Stimulated activated naive CD8-positive, alpha-beta T cell treated with anti-CD3 and anti-CD28 coated beads, Interleukin-15, amount 100 ng/mL, for 72 hours (primary cell): ENCODE results near the gene PARD6B.
"Not testable (repeated sequence)": the region's sequence is repeated elsewhere in the genome, so short reads cannot be mapped to it uniquely, and the experiment has no call there.

Experiments
- ATAC-seq: fragments of 150-1000 bp; cut with Tn5 transposase; 2 replicates; pipeline ENCODE4 v1.10.0; 2021; ENCODE audit warnings: mild to moderate bottlenecking, moderate library complexity
- DNase-seq, 2 donors: peaks; one replicate each; pipeline ENCODE4 v3.0.0; 2021 to 2022
- H3K27ac Mint-ChIP-seq, 2 donors: one replicate each; pipeline ENCODE4 v1.8.0; 2022; ENCODE audit warnings: mild to moderate bottlenecking in 2 of 2, mixed read lengths in 2 of 2, moderate library complexity in 2 of 2
- H3K27me3 Mint-ChIP-seq: one replicate; pipeline ENCODE4 v1.8.0; 2022; ENCODE audit warnings: mixed read lengths
- H3K4me1 Mint-ChIP-seq: one replicate; pipeline ENCODE4 v1.8.0; 2022; ENCODE audit warnings: mild to moderate bottlenecking, mixed read lengths
- H3K4me3 Mint-ChIP-seq, 2 donors: one replicate each; pipeline ENCODE4 v1.8.0; 2022; ENCODE audit warnings: mild to moderate bottlenecking in 2 of 2, mixed read lengths in 2 of 2, moderate library complexity in 1 of 2
- H3K9me3 Mint-ChIP-seq, 2 donors: one replicate each; pipeline ENCODE4 v1.8.0; 2022; ENCODE audit warnings: mixed read lengths in 2 of 2

Gene PARD6B

GRCh38 chr20:50746138-50746940, 15.0 kb downstream of the PARD6B start:
- Mint-ChIP-seq H3K27ac (peak overlapping the region in 1 of 2 donors; percentile 40), H3K4me1 (peaks cover 35% of the 10 kb centered on the region)
- peak; percentile 82 for ATAC-seq

GRCh38 chr20:50747275-50747674, 15.9 kb downstream of the PARD6B start:
- Mint-ChIP-seq H3K4me1 (peaks cover 34% of the 10 kb centered on the region), H3K27me3 (no peaks in the 10 kb centered on the region), H3K9me3 (no peaks in the 10 kb centered on the region), H3K27ac (peak overlapping the region; percentile 52 to 84), H3K4me3 (peak overlapping the region; percentile 47 to 63)
- DNase-seq (no peak), ATAC-seq (no peak)

More at GRCh38 chr20:50746138-50746940, 15.0 kb downstream of the PARD6B start:
- DNase-seq: no peak
- Mint-ChIP-seq H3K4me3 (no peak overlapping the region), H3K9me3 (no peaks in the 10 kb centered on the region), H3K27me3 (no peaks in the 10 kb centered on the region)

DNA sequence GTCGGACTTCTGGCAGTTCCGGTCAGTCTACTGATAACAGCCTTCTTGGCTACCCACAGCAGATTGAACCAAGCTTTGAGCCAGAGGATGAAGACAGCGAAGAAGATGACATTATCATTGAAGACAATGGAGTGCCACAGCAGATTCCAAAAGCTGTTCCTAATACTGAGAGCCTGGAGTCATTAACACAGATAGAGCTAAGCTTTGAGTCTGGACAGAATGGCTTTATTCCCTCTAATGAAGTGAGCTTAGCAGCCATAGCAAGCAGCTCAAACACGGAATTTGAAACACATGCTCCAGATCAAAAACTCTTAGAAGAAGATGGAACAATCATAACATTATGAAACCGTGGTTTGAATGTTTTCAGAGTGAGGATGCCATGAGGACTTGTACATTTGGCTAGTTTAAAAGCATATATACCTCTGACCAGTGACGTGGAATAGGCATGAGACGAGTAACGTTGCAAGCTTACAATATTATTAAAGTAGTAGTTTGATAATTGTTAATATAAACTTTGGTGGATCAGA, 18.8 kb downstream of the PARD6B start:
- no peak for DNase-seq
- Mint-ChIP-seq H3K27me3 (no peaks in the 10 kb centered on the region), H3K4me3 (no peak overlapping the region)

GRCh38 chr20:50753152-50753551, 21.8 kb downstream of the PARD6B start:
- Mint-ChIP-seq H3K27ac (no peak overlapping the region), H3K4me1 (no peaks in the 10 kb centered on the region), H3K4me3 (no peak overlapping the region), H3K9me3 (no peaks in the 10 kb centered on the region), H3K27me3 (no peaks in the 10 kb centered on the region)
- DNase-seq (no peak), ATAC-seq (no peak)

More for the DNA sequence above, 18.8 kb downstream of the PARD6B start:
- ATAC-seq: no peak
- peaks cover 26% of the 10 kb centered on the region for H3K4me1 Mint-ChIP-seq
- no peak overlapping the region for H3K27ac Mint-ChIP-seq
- no peaks in the 10 kb centered on the region for H3K9me3 Mint-ChIP-seq

GRCh38 chr20:50754420-50754819, 23.0 kb downstream of the PARD6B start:
- no peak for DNase-seq
- no peak for ATAC-seq
- no peaks in the 10 kb centered on the region for H3K9me3 Mint-ChIP-seq
- no peaks in the 10 kb centered on the region for H3K4me1 Mint-ChIP-seq
- no peak overlapping the region for H3K4me3 Mint-ChIP-seq
- no peaks in the 10 kb centered on the region for H3K27me3 Mint-ChIP-seq
- H3K27ac Mint-ChIP-seq: no peak overlapping the region

- Mint-ChIP-seq H3K4me3 (no peak overlapping the region), H3K4me1 (no peaks in the 10 kb centered on the region), H3K27me3 (no peaks in the 10 kb centered on the region), H3K27ac (no peak overlapping the region), H3K9me3 (no peaks in the 10 kb centered on the region)
- ATAC-seq (no peak), DNase-seq (no peak)
Observed at GRCh38 chr20:50756447-50756846, 25.1 kb downstream of the PARD6B start.

GRCh38 chr20:50758469-50758868, 27.1 kb downstream of the PARD6B start:
- Mint-ChIP-seq H3K4me3 (no peak overlapping the region), H3K9me3 (no peaks in the 10 kb centered on the region), H3K27me3 (no peaks in the 10 kb centered on the region), H3K27ac (no peak overlapping the region), H3K4me1 (no peaks in the 10 kb centered on the region)
- DNase-seq (no peak), ATAC-seq (no peak)

- no peak for DNase-seq
- no peak overlapping the region for H3K27ac Mint-ChIP-seq
- ATAC-seq: no peak
- H3K4me1 Mint-ChIP-seq: no peaks in the 10 kb centered on the region
- no peak overlapping the region for H3K4me3 Mint-ChIP-seq
- no peaks in the 10 kb centered on the region for H3K9me3 Mint-ChIP-seq
- H3K27me3 Mint-ChIP-seq: no peaks in the 10 kb centered on the region
Observed at GRCh38 chr20:50758992-50759391, 27.6 kb downstream of the PARD6B start.

GRCh38 chr20:50759678-50760077, 28.3 kb downstream of the PARD6B start:
- Mint-ChIP-seq H3K27ac (no peak overlapping the region), H3K4me1 (no peaks in the 10 kb centered on the region), H3K9me3 (no peaks in the 10 kb centered on the region), H3K4me3 (no peak overlapping the region), H3K27me3 (no peaks in the 10 kb centered on the region)
- DNase-seq (no peak), ATAC-seq (no peak)

- H3K4me1 Mint-ChIP-seq: no peaks in the 10 kb centered on the region
- no peaks in the 10 kb centered on the region for H3K9me3 Mint-ChIP-seq
- no peaks in the 10 kb centered on the region for H3K27me3 Mint-ChIP-seq
- no peak overlapping the region for H3K4me3 Mint-ChIP-seq
- DNase-seq (no peak), ATAC-seq (no peak)
- H3K27ac Mint-ChIP-seq: no peak overlapping the region
Observed at GRCh38 chr20:50762045-50762422, 30.7 kb downstream of the PARD6B start.

DNA sequence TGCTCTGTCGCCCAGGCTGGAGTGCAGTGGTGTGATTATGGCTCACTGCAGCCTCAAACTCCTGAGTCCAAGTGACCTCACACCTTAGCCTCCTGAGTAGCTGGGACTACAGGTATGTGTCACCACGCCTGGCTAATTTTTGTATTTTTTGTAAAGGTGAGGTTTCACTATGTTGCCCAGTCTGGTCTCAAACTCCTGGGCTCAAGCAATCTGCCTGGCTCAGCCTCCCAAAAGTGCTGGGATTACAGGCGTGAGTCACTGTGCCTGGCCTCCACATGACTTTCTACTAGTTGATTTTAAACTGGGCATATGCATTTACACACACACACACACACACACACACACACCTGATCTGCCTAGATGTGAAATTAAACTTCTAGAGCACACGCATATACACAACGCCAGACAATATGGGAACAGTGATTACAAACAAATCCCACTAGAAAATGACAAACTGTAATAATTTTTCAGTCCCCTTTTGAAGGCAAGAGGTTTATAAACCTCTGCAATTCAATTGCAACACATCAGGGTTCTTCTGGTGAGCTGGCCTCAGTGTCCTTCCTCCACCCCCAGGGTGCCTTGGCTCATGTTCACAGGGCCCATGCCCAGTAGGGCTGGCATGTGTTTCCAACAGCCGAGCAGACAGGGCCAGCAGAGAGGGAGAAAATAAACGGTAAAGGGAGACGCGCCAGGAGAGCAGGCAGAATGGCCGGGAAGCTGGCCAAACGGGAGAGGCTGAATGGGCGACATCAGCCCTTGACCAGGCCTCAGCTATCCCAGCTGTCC, 31.2 kb downstream of the PARD6B start:
- ATAC-seq (no peak), DNase-seq (no peak)
- Mint-ChIP-seq H3K9me3 (no peaks in the 10 kb centered on the region), H3K27me3 (no peaks in the 10 kb centered on the region), H3K4me1 (no peaks in the 10 kb centered on the region), H3K27ac (no peak overlapping the region), H3K4me3 (no peak overlapping the region)

GRCh38 chr20:50763550-50764458, 32.4 kb downstream of the PARD6B start:
- DNase-seq, H3K4me3 Mint-ChIP-seq, ATAC-seq, H3K4me1 Mint-ChIP-seq, H3K9me3 Mint-ChIP-seq, H3K27me3 Mint-ChIP-seq: not testable (repeated sequence)
- H3K27ac Mint-ChIP-seq: peak overlapping the region in 1 of 2 donors; percentile 77

DNA sequence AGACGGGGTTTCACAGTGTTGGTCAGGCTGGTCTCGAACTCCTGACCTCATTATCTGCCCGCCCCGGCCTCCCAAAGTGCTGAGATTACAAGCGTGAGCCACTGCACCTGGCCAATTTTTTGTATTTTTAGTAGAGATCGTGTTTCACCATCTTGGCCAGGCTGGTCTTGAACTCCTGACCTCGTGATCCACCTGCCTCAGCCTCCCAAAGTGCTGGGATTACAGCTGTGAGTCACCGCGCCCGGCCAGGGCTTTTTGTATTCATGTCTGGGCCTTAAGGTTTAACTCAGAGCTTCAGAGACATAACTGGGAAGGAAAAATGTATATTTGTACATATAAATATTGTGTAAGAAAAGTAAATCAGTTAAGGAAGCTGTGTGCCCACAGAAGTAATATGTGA, 33.9 kb downstream of the PARD6B start:
- not testable (repeated sequence) for DNase-seq, H3K4me1 Mint-ChIP-seq, H3K27ac Mint-ChIP-seq, H3K9me3 Mint-ChIP-seq, H3K27me3 Mint-ChIP-seq, H3K4me3 Mint-ChIP-seq, ATAC-seq

DNA sequence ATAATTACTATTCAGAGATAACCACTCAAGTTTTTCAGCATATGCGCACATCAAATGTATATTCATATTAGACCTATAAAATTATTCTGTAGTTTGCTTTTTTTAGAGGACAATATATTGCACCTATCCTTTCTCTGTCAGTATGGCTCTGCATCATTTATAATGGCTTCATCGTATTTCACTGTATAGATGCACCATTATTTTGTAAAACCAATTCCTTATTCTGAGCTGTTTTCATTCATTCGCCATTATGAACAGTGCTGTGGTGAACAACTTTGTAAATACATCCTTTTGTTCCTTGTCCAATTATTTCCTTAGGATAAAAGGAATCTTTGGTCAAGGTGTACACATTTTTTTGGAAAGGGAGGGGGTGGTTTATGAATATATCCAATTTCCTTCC, 34.3 kb downstream of the PARD6B start:
- H3K27ac Mint-ChIP-seq: no peak overlapping the region
- H3K9me3 Mint-ChIP-seq: no peaks in the 10 kb centered on the region
- H3K27me3 Mint-ChIP-seq: no peaks in the 10 kb centered on the region
- ATAC-seq (no peak), DNase-seq (no peak)
- H3K4me3 Mint-ChIP-seq: no peak overlapping the region
- H3K4me1 Mint-ChIP-seq: no peaks in the 10 kb centered on the region
